CD8-positive, alpha-beta memory T cell (primary cell): ENCODE data around the gene TEX53. TPM values are rescaled to one million over a fixed set of nuclear protein-coding genes. Genes with fewer than 3 reads are reported as not detected.

ENCODE experiments used
- CTCF ChIA-PET: fragments of 350-600 bp; sonication (Branson Sonifier 250); formaldehyde crosslinking; loops from one replicate; lab custom pipeline; 2021; ENCODE audit warnings: antibody characterized with exemption; lab: Charles Lee
- POLR2A ChIA-PET: fragments of 350-600 bp; sonication (Branson Sonifier 250); formaldehyde crosslinking; loops from one replicate; lab custom pipeline; 2021; ENCODE audit warnings: antibody characterized with exemption; lab: Charles Lee
- DNase-seq, 5 donors: peaks; one replicate each; pipeline versions ENCODE4 v3.0.0 to v3.0.0-alpha.2; 2020 to 2022; ENCODE audit warnings: mixed read lengths in 1 of 5
- H3K27ac ChIP-seq: one replicate; pipeline ENCODE4 v1.7.0; 2013; ENCODE audit warnings: low read depth, mild to moderate bottlenecking, low read length, moderate library complexity
- H3K27me3 ChIP-seq: 2 replicates; pipeline ENCODE4 v1.7.0; 2013; ENCODE audit warnings: low read length, mild to moderate bottlenecking; ENCODE audit not compliant: insufficient read depth, poor library complexity, severe bottlenecking
- H3K36me3 ChIP-seq: 2 replicates; pipeline ENCODE4 v1.7.0; 2013; ENCODE audit warnings: mild to moderate bottlenecking, low read length, moderate library complexity; ENCODE audit not compliant: insufficient read depth
- H3K4me1 ChIP-seq: 2 replicates; pipeline ENCODE4 v1.7.0; 2013; ENCODE audit warnings: mild to moderate bottlenecking, low read length, moderate library complexity; ENCODE audit not compliant: insufficient read depth
- H3K4me3 ChIP-seq: 2 replicates; pipeline ENCODE4 v1.7.0; 2013; ENCODE audit warnings: mild to moderate bottlenecking, low read length
- H3K9me3 ChIP-seq: 2 replicates; pipeline ENCODE4 v1.7.0; 2013; ENCODE audit warnings: mild to moderate bottlenecking, low read length
- H3K27ac Mint-ChIP-seq, 8 donors: one replicate each; pipeline ENCODE4 v1.8.0; 2020 to 2021; ENCODE audit warnings: mixed read lengths in 8 of 8, mild to moderate bottlenecking in 6 of 8, inconsistent platforms in 3 of 8, moderate library complexity in 3 of 8
- H3K27me3 Mint-ChIP-seq, 2 donors: one replicate each; pipeline ENCODE4 v1.8.0; 2020 to 2021; ENCODE audit warnings: mixed read lengths in 2 of 2, mild to moderate bottlenecking in 1 of 2, moderate library complexity in 1 of 2
- H3K36me3 Mint-ChIP-seq, 3 donors: one replicate each; pipeline ENCODE4 v1.8.0; 2020 to 2021; ENCODE audit warnings: mixed read lengths in 3 of 3, inconsistent platforms in 1 of 3, mild to moderate bottlenecking in 1 of 3
- H3K4me1 Mint-ChIP-seq, 3 donors: one replicate each; pipeline ENCODE4 v1.8.0; 2020 to 2021; ENCODE audit warnings: mixed read lengths in 3 of 3, inconsistent platforms in 1 of 3, mild to moderate bottlenecking in 1 of 3
- H3K4me3 Mint-ChIP-seq, 7 donors: one replicate each; pipeline ENCODE4 v1.8.0; 2020 to 2021; ENCODE audit warnings: mixed read lengths in 7 of 7, mild to moderate bottlenecking in 6 of 7, moderate library complexity in 4 of 7, inconsistent platforms in 2 of 7
- H3K9me3 Mint-ChIP-seq, 5 donors: one replicate each; pipeline ENCODE4 v1.8.0; 2020 to 2022; ENCODE audit warnings: mixed read lengths in 5 of 5, mild to moderate bottlenecking in 3 of 5, moderate library complexity in 2 of 5, inconsistent platforms in 1 of 5
- polyA plus RNA-seq: library from polyadenylated mRNA; unstranded; fragments of 300-500 nt; fragmentation: Illumina TruSeq; gene quantifications from one replicate; pipeline ENCODE4 v1.2.3, GENCODE V29; 2021
- total RNA-seq, 2 experiments: library from RNA; stranded (reverse); gene quantifications; one replicate each; pipeline ENCODE4 v1.2.3, GENCODE V29; 2021

TEX53 gene
- total and polyA plus RNA-seq, 3 experiments from 2014 or later, result not detected

- Mint-ChIP-seq H3K27me3 (peaks cover 2 to 25% of the 10 kb centered on the region in 2 donors), H3K4me3 (no peak overlapping the region), H3K27ac (no peak overlapping the region), H3K36me3 (no peaks in the 10 kb centered on the region), H3K4me1 (peaks cover 8 to 9% (median 9%) of the 10 kb centered on the region in 3 donors), H3K9me3 (no peaks in the 10 kb centered on the region)
- Histone ChIP-seq H3K27ac (no peak overlapping the region), H3K4me1 (peaks cover 6% of the 10 kb centered on the region), H3K36me3 (no peaks in the 10 kb centered on the region), H3K27me3 (peaks cover 9% of the 10 kb centered on the region), H3K9me3 (no peaks in the 10 kb centered on the region), H3K4me3 (no peak overlapping the region)
- CTCF ChIA-PET, result interaction anchor here (1.6 to 6.5 kb wide), 3 partner anchors 12 to 334 kb away, joined by 6 to 151 read pairs (median 77); no protein-coding TSS in a partner anchor
- POLR2A ChIA-PET, result interaction anchor here (0.7 kb wide), 1 partner anchor 108 kb away, joined by 6 read pairs; no protein-coding TSS in a partner anchor
- no peak for DNase-seq
Observed at GRCh38 chr9:114678795-114679194, 21.2 kb upstream of the TEX53 start.

GRCh38 chr9:114678130-114678529 lies 20.5 kb upstream of the TEX53 start:
- H3K9me3 Mint-ChIP-seq, result no peaks in the 10 kb centered on the region
- H3K4me3 ChIP-seq, result no peak overlapping the region
- no peaks in the 10 kb centered on the region for H3K9me3 ChIP-seq
- H3K27ac Mint-ChIP-seq, result no peak overlapping the region
- H3K36me3 ChIP-seq, result no peaks in the 10 kb centered on the region
- peaks cover 8 to 9% (median 9%) of the 10 kb centered on the region in 3 donors for H3K4me1 Mint-ChIP-seq
- H3K4me1 ChIP-seq, result peaks cover 6% of the 10 kb centered on the region
- ChIA-PET POLR2A (interaction anchor here (0.7 kb wide), 1 partner anchor 109 kb away, joined by 6 read pairs; no protein-coding TSS in a partner anchor), CTCF (interaction anchor here (6.4 to 6.5 kb wide), 2 partner anchors 229 to 334 kb away, joined by 77 to 151 read pairs; no protein-coding TSS in a partner anchor)
- H3K4me3 Mint-ChIP-seq, result no peak overlapping the region
- H3K27me3 ChIP-seq, result peaks cover 9% of the 10 kb centered on the region
- H3K36me3 Mint-ChIP-seq, result peaks cover 0 to 2% (median 0%) of the 10 kb centered on the region in 3 donors
- peaks cover 4 to 25% of the 10 kb centered on the region in 2 donors for H3K27me3 Mint-ChIP-seq
- H3K27ac ChIP-seq, result no peak overlapping the region
- DNase-seq, result no peak

GRCh38 chr9:114677418-114677817 lies 19.8 kb upstream of the TEX53 start:
- Histone ChIP-seq H3K36me3 (no peaks in the 10 kb centered on the region), H3K27me3 (peaks cover 9% of the 10 kb centered on the region), H3K9me3 (no peaks in the 10 kb centered on the region), H3K4me1 (peaks cover 6% of the 10 kb centered on the region), H3K4me3 (no peak overlapping the region), H3K27ac (no peak overlapping the region)
- no peak for DNase-seq
- H3K27me3 Mint-ChIP-seq, result peaks cover 6 to 30% of the 10 kb centered on the region in 2 donors
- ChIA-PET CTCF (interaction anchor here (1.5 kb wide), 1 partner anchor 338 kb away, joined by 8 read pairs; no protein-coding TSS in a partner anchor), POLR2A (no interaction called here)
- peaks cover 0 to 2% (median 0%) of the 10 kb centered on the region in 3 donors for H3K36me3 Mint-ChIP-seq
- H3K9me3 Mint-ChIP-seq, result no peaks in the 10 kb centered on the region
- H3K4me1 Mint-ChIP-seq, result peaks cover 8 to 9% (median 9%) of the 10 kb centered on the region in 3 donors
- no peak overlapping the region for H3K27ac Mint-ChIP-seq
- H3K4me3 Mint-ChIP-seq, result no peak overlapping the region

- H3K4me3 ChIP-seq, result no peak overlapping the region
- H3K27me3 ChIP-seq, result peaks cover 9% of the 10 kb centered on the region
- H3K27ac Mint-ChIP-seq, result no peak overlapping the region
- no peaks in the 10 kb centered on the region for H3K9me3 Mint-ChIP-seq
- ChIA-PET CTCF (interaction anchor here (1.5 kb wide), 1 partner anchor 338 kb away, joined by 8 read pairs; no protein-coding TSS in a partner anchor), POLR2A (no interaction called here)
- H3K36me3 ChIP-seq, result no peaks in the 10 kb centered on the region
- no peak for DNase-seq
- no peak overlapping the region for H3K27ac ChIP-seq
- H3K27me3 Mint-ChIP-seq, result peaks cover 6 to 32% of the 10 kb centered on the region in 2 donors
- H3K4me1 Mint-ChIP-seq, result peaks cover 6% of the 10 kb centered on the region in 3 donors
- peaks cover 0 to 2% (median 0%) of the 10 kb centered on the region in 3 donors for H3K36me3 Mint-ChIP-seq
- H3K9me3 ChIP-seq, result no peaks in the 10 kb centered on the region
- H3K4me1 ChIP-seq, result peaks cover 3% of the 10 kb centered on the region
- no peak overlapping the region for H3K4me3 Mint-ChIP-seq
Observed at GRCh38 chr9:114676901-114677300, 19.3 kb upstream of the TEX53 start.

GRCh38 chr9:114674798-114675540 lies 17.4 kb upstream of the TEX53 start:
- Histone ChIP-seq H3K27me3 (peaks cover 9% of the 10 kb centered on the region), H3K27ac (no peak overlapping the region), H3K4me3 (no peak overlapping the region), H3K9me3 (no peaks in the 10 kb centered on the region), H3K4me1 (no peaks in the 10 kb centered on the region), H3K36me3 (no peaks in the 10 kb centered on the region)
- H3K36me3 Mint-ChIP-seq, result peaks cover 0 to 7% (median 2%) of the 10 kb centered on the region in 3 donors
- H3K27ac Mint-ChIP-seq, result peak overlapping the region in 1 of 8 donors; percentile 89
- CTCF ChIA-PET, result interaction anchor here (1.2 to 1.4 kb wide), 2 partner anchors 21 to 60 kb away, joined by 3 to 4 read pairs; no protein-coding TSS in a partner anchor
- H3K9me3 Mint-ChIP-seq, result peaks cover 0 to 3% (median 0%) of the 10 kb centered on the region in 5 donors
- H3K4me1 Mint-ChIP-seq, result no peaks in the 10 kb centered on the region
- POLR2A ChIA-PET, result no interaction called here
- DNase-seq, result no peak
- H3K27me3 Mint-ChIP-seq, result peaks cover 11 to 32% of the 10 kb centered on the region in 2 donors
- no peak overlapping the region for H3K4me3 Mint-ChIP-seq

- Mint-ChIP-seq H3K36me3 (peaks cover 0 to 7% (median 2%) of the 10 kb centered on the region in 3 donors), H3K4me1 (no peaks in the 10 kb centered on the region), H3K4me3 (no peak overlapping the region), H3K27me3 (peaks cover 11 to 30% of the 10 kb centered on the region in 2 donors), H3K9me3 (peaks cover 0 to 3% (median 0%) of the 10 kb centered on the region in 5 donors), H3K27ac (peak overlapping the region in 2 of 8 donors; percentile 15 to 89)
- CTCF ChIA-PET, result interaction anchor here (1.4 kb wide), 1 partner anchor 21 kb away, joined by 4 read pairs; no protein-coding TSS in a partner anchor
- peaks cover 9% of the 10 kb centered on the region for H3K27me3 ChIP-seq
- no peak overlapping the region for H3K4me3 ChIP-seq
- no peaks in the 10 kb centered on the region for H3K9me3 ChIP-seq
- H3K4me1 ChIP-seq, result no peaks in the 10 kb centered on the region
- H3K36me3 ChIP-seq, result no peaks in the 10 kb centered on the region
- no peak overlapping the region for H3K27ac ChIP-seq
- no peak for DNase-seq
- POLR2A ChIA-PET, result no interaction called here
Observed at GRCh38 chr9:114674076-114674797, 16.6 kb upstream of the TEX53 start.

GRCh38 chr9:114671605-114672004 lies 14.0 kb upstream of the TEX53 start:
- POLR2A ChIA-PET, result no interaction called here
- Mint-ChIP-seq H3K36me3 (peaks cover 0 to 7% (median 2%) of the 10 kb centered on the region in 3 donors), H3K27ac (peak overlapping the region in 1 of 8 donors; percentile 77), H3K9me3 (peaks cover 0 to 3% (median 0%) of the 10 kb centered on the region in 5 donors), H3K4me1 (peaks cover 0 to 3% (median 2%) of the 10 kb centered on the region in 3 donors), H3K4me3 (no peak overlapping the region), H3K27me3 (peaks cover 16 to 19% of the 10 kb centered on the region in 2 donors)
- H3K4me1 ChIP-seq, result no peaks in the 10 kb centered on the region
- no peaks in the 10 kb centered on the region for H3K36me3 ChIP-seq
- H3K9me3 ChIP-seq, result no peaks in the 10 kb centered on the region
- no peak for DNase-seq
- no peak overlapping the region for H3K27ac ChIP-seq
- CTCF ChIA-PET, result interaction anchor here (1.3 to 1.5 kb wide), 2 partner anchors 9 to 18 kb away, joined by 3 to 6 read pairs; no protein-coding TSS in a partner anchor
- no peak overlapping the region for H3K4me3 ChIP-seq
- no peaks in the 10 kb centered on the region for H3K27me3 ChIP-seq
